MM.1S (cell line): ENCODE measurements around the gene SELL.

Experiments used
- CTCF ChIP-seq: fragments of 300-600 bp; sonication (generic); IDR thresholded peaks from 2 replicates; pipeline ENCODE4 v1.5.1; 2016; ENCODE audit warnings: antibody characterized with exemption, low read length, mixed read lengths
- EZH2 ChIP-seq: fragments of 300-600 bp; sonication (generic); optimal IDR thresholded peaks from 2 replicates; pipeline ENCODE3; 2017; ENCODE audit warnings: low read depth, mild to moderate bottlenecking, antibody characterized with exemption, low read length, mixed read lengths
- EZH2phosphoT487 ChIP-seq: fragments of 300-600 bp; sonication (generic); IDR thresholded peaks from 2 replicates; pipeline ENCODE4 v1.6.1; 2018; ENCODE audit warnings: antibody characterized with exemption, low read length

- TF ChIP-seq EZH2 (no peak), CTCF (no peak), EZH2phosphoT487 (no peak)
Measured at GRCh38 chr1:169701261-169702005, 10.0 kb downstream of the SELL start.
